ENCODE measurements around the gene RGS3. TPM values are rescaled to one million over a fixed set of nuclear protein-coding genes. Genes with fewer than 3 reads are reported as not detected.

RGS3 gene
- 309 and 360 TPM in 2 replicates for total RNA-seq (2013; cell fraction: nucleolus; rRNA removed)
- total RNA-seq (2014; rRNA removed) (35.1 and 37.5 TPM in 2 replicates), total RNA-seq (2014; rRNA removed; fragmentation: Illumina TruSeq; extraction: Trizol) (29.8 and 30.7 TPM in 2 replicates), total RNA-seq (2021) (42.6 and 42.7 TPM in 2 replicates), polyA plus RNA-seq (2011; rRNA removed) (67.9 and 138 TPM in 2 replicates), polyA plus RNA-seq (2014; fragmentation: Illumina TruSeq; extraction: Trizol) (18.3 and 27.2 TPM in 2 replicates), polyA plus RNA-seq (2014; fragmentation: Nextera tagmentation; extraction: Ambion mirVana) (1 to 10 TPM; 2.9 to 3.6 TPM), polyA plus RNA-seq (2014; rRNA removed) (29.9 and 37.3 TPM in 2 replicates), polyA plus RNA-seq (2016; fragmentation: Nextera tagmentation; extraction: Ambion mirVana) (10 to 100 TPM; 26.2 to 27.8 TPM), polyA minus RNA-seq (2011; rRNA and poly(A)+ RNA removed) (178 and 276 TPM in 2 replicates), Bru-seq, nascent RNA (percentile 82 among the genes with signal in this experiment), BruChase-seq, experiment 1, labeled RNA remaining after a 6-hour chase (percentile 76 among the genes with signal in this experiment), BruChase-seq, experiment 2, labeled RNA remaining after a 2-hour chase (percentile 74 among the genes with signal in this experiment)
- 17.6 TPM for polyA plus RNA-seq (2011; ENCODE audit: low read depth)
- 166 and 203 TPM in 2 replicates for polyA plus RNA-seq (2011; cell fraction: cytosol; rRNA removed)
- 232 and 245 TPM in 2 replicates for polyA plus RNA-seq (2011; cell fraction: nucleus; rRNA removed)
- 26.3 and 45.6 TPM in 2 replicates for polyA plus RNA-seq (2012)
- polyA minus RNA-seq (2011; cell fraction: cytosol; rRNA and poly(A)+ RNA removed): 79.2 and 82.9 TPM in 2 replicates
- polyA minus RNA-seq (2011; cell fraction: nucleus; rRNA and poly(A)+ RNA removed): 140 and 246 TPM in 2 replicates
- long read RNA-seq, experiment 1, partial matches to known transcripts: 13 of 28 reads
- long read RNA-seq, experiment 1, other reads (novel, unspliced or antisense): 14 of 28 reads
- long read RNA-seq, experiment 2, full-length matches to known transcripts: 2 of 36 reads
- long read RNA-seq, experiment 2, partial matches to known transcripts: 14 of 36 reads
- long read RNA-seq, experiment 2, other reads (novel, unspliced or antisense): 20 of 36 reads

DNA sequence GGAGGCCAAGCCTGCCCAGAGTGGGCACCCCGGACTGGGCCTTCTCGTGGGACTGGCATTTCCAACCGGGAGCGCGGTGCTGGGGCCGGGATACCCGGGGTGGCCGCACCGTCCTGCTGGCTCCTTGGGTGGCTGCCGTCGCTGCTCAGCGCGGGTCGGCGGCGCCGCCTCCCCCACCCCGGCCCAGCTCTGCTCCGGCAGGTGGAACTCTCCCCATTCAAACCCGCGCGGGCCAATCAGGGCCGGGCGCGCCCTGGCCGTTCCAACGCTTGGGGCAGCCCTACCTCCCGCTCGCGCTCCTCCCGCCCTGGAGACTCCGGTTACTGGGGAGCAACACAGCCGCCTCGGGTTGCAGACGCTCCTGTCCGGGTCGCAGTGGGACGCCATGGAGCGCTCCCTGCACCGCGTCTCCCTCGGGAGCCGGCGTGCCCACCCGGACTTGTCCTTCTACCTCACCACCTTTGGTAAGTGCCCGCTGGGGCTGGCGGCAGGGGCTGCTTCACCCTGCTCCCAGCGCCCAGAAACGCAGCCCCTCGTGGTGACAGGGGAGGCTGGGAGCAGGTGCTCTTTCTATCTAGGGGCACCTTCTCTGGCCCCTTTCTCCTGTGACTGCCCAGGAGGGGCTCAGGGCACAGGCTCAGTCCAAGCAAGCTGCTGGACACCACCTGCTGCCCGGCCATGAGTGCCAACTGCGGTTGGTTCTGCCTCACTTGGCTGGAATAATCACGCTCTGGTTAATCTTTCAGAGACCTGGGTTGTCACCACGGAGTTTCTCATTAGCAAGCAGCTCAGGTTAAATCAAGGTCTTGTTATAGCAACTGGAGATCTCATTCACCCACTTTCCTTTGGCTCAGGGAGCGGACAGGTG, at the start of gene RGS3:
RGS3 (plus strand) TSS at position 310 of the 868 bp plus-strand sequence; CDS start at position 386, 76 bp downstream.
- Histone ChIP-seq H3K79me2 (ENCODE audit: control insufficient read depth, insufficient read depth, low read length) (no peaks in the 10 kb centered on the region), H4K20me1 (ENCODE audit: control insufficient read depth, insufficient read depth) (no peaks in the 10 kb centered on the region), H3K9me3 (replicated peaks; ENCODE audit: control insufficient read depth, insufficient read depth, low read length) (no peaks in the 10 kb centered on the region; the same call in 1 of the 3 replicates), H3K9ac (ENCODE audit: control insufficient read depth, insufficient read depth, low read length) (no peak within 1 kb of the TSS), H2AFZ (ENCODE audit: control insufficient read depth, low read depth, low read length) (no peak within 1 kb of the TSS), H3K4me3 (no peak within 1 kb of the TSS), H3K27ac (ENCODE audit: control insufficient read depth, insufficient read depth) (no peak within 1 kb of the TSS), H3K27me3 (replicated peaks in 1 of 2; ENCODE audit: control insufficient read depth in 2 of 2, insufficient read depth in 2 of 2, low read length in 1 of 2) (no peaks in the 10 kb centered on the region), H3K4me2 (ENCODE audit: control insufficient read depth, insufficient read depth) (no peak within 1 kb of the TSS), H3K4me1 (ENCODE audit: control insufficient read depth, insufficient read depth, low read length) (no peaks in the 10 kb centered on the region), H3K36me3 (ENCODE audit: control insufficient read depth in 2 of 2, insufficient read depth in 2 of 2, low read length in 1 of 2) (no peaks in the 10 kb centered on the region)
- in situ Hi-C loops (cut with MboI) (loop anchor here (25.0 kb wide), 1 partner anchor 574 kb away; no protein-coding TSS in a partner anchor), intact Hi-C loops (cut with micrococcal nuclease; ENCODE audit: unreplicated experiment) (no loop called here)
- DNase-seq (ENCODE audit: low read depth, low spot score): no peak
- SMC1A ChIA-PET (ENCODE audit: uncharacterized antibody, unreplicated experiment): interaction anchor here (1.1 to 2.3 kb wide), 3 partner anchors 8 to 119 kb away, joined by 3 to 7 read pairs (median 6); no protein-coding TSS in a partner anchor
- ATAC-seq: no peak
- no peak for FAIRE-seq
- POLR2A ChIA-PET: no interaction called here
- CTCF ChIA-PET: no interaction called here
- WGBS (ENCODE audit: insufficient coverage, insufficient replicate concordance, low lambda C conversion rate, missing lambda C conversion rate): 72% methylated on average over 46 of the region's 55 CpGs
- no TSS peak for BruUV-seq (replicated peaks)
- RAD21 ChIA-PET (ENCODE audit: unreplicated experiment): no interaction called here
- TF ChIP-seq STAT3 (IDR thresholded peaks at IDR 0.05; ENCODE audit: low read depth, low read length): no peak
- no peak for TF ChIP-seq POLR2AphosphoS2 (IDR thresholded peaks at IDR 0.05; ENCODE audit: low read depth, low read length)
- TF ChIP-seq, protein P1, sequence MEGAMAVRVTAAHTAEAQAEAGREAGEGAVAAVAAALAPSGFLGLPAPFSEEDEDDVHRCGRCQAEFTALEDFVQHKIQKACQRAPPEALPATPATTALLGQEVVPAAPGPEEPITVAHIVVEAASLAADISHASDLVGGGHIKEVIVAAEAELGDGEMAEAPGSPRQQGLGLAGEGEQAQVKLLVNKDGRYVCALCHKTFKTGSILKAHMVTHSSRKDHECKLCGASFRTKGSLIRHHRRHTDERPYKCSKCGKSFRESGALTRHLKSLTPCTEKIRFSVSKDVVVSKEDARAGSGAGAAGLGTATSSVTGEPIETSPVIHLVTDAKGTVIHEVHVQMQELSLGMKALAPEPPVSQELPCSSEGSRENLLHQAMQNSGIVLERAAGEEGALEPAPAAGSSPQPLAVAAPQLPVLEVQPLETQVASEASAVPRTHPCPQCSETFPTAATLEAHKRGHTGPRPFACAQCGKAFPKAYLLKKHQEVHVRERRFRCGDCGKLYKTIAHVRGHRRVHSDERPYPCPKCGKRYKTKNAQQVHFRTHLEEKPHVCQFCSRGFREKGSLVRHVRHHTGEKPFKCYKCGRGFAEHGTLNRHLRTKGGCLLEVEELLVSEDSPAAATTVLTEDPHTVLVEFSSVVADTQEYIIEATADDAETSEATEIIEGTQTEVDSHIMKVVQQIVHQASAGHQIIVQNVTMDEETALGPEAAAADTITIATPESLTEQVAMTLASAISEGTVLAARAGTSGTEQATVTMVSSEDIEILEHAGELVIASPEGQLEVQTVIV (IDR thresholded peaks at IDR 0.05; ENCODE audit: borderline replicate concordance, partially characterized antibody): no peak
- no peak for TF ChIP-seq EP300 (IDR thresholded peaks at IDR 0.05; ENCODE audit: borderline replicate concordance in 1 of 2, control insufficient read depth in 1 of 2, low read depth in 2 of 2, low read length in 2 of 2)
- TF ChIP-seq SP1 (IDR thresholded peaks at IDR 0.05; ENCODE audit: low read depth, low read length): no peak
- no peak for TF ChIP-seq MYC (IDR thresholded peaks at IDR 0.05; ENCODE audit: insufficient read depth, insufficient read length, insufficient replicate concordance, low read length, severe bottlenecking)
- no peak for TF ChIP-seq NR2C2 (IDR thresholded peaks at IDR 0.05; ENCODE audit: borderline replicate concordance, control insufficient read depth, insufficient read length, low read depth)
- TF ChIP-seq, protein P2, sequence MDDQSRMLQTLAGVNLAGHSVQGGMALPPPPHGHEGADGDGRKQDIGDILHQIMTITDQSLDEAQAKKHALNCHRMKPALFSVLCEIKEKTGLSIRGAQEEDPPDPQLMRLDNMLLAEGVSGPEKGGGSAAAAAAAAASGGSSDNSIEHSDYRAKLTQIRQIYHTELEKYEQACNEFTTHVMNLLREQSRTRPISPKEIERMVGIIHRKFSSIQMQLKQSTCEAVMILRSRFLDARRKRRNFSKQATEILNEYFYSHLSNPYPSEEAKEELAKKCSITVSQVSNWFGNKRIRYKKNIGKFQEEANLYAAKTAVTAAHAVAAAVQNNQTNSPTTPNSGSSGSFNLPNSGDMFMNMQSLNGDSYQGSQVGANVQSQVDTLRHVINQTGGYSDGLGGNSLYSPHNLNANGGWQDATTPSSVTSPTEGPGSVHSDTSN (IDR thresholded peaks at IDR 0.05; ENCODE audit: insufficient replicate concordance, low read depth, low read length): no peak
- TF ChIP-seq NFXL1 (IDR thresholded peaks at IDR 0.05; ENCODE audit: borderline replicate concordance): no peak
- TF ChIP-seq RELA (IDR thresholded peaks at IDR 0.05; ENCODE audit: borderline replicate concordance, partially characterized antibody): no peak
- TF ChIP-seq NR2F1 (conservative IDR thresholded peaks at IDR 0.05): no peak
- TF ChIP-seq MTA3 (IDR thresholded peaks at IDR 0.05; ENCODE audit: borderline replicate concordance, low read length): no peak
- no peak for TF ChIP-seq KAT2A (conservative IDR thresholded peaks at IDR 0.05; ENCODE audit: control insufficient read depth, low read depth, low read length)
- no peak for TF ChIP-seq EED (IDR thresholded peaks at IDR 0.05; ENCODE audit: low read depth)

Measured in GM12878 (cell line).